Type B pancreatic cell (in vitro differentiated cells): ENCODE data around the gene ANKEF1. TPM values are rescaled to one million over a fixed set of nuclear protein-coding genes. Genes with fewer than 3 reads are reported as not detected.

Experiments used
- DNase-seq: peaks from one replicate; pipeline ENCODE4 v3.0.0; 2021; ENCODE audit warnings: mixed read lengths; ENCODE audit not compliant: unreplicated experiment; ENCODE audit errors: extremely low spot score
- H3K27ac Mint-ChIP-seq: 2 replicates; pipeline ENCODE4 v1.8.0; 2021; ENCODE audit warnings: mild to moderate bottlenecking, mixed read lengths
- H3K27me3 Mint-ChIP-seq: 2 replicates; pipeline ENCODE4 v1.8.0; 2021; ENCODE audit warnings: mixed read lengths
- H3K36me3 Mint-ChIP-seq: 2 replicates; pipeline ENCODE4 v1.8.0; 2021; ENCODE audit warnings: mixed read lengths
- H3K4me1 Mint-ChIP-seq: one replicate; pipeline ENCODE4 v1.8.0; 2021; ENCODE audit warnings: mixed read lengths; ENCODE audit not compliant: unreplicated experiment
- H3K4me3 Mint-ChIP-seq: 2 replicates; pipeline ENCODE4 v1.8.0; 2021; ENCODE audit warnings: mild to moderate bottlenecking, mixed read lengths
- H3K9me3 Mint-ChIP-seq: 2 replicates; pipeline ENCODE4 v1.8.0; 2021; ENCODE audit warnings: mixed read lengths
- total RNA-seq: library from RNA; stranded (reverse); gene quantifications from 2 replicates; pipeline ENCODE4 v1.2.1, GENCODE V29; 2021; ENCODE audit warnings: low replicate concordance
- TF ChIP-seq, protein P1 (sequence below): fragments of 200-600 bp; sonication (generic); conservative IDR thresholded peaks from 2 replicates; pipeline ENCODE4 v1.5.0; 2021; ENCODE audit warnings: antibody characterized with exemption, mild to moderate bottlenecking

ANKEF1 gene
- total RNA-seq, 1 donor from 2014 or later, result 5.9 TPM

- TF ChIP-seq, protein P1, sequence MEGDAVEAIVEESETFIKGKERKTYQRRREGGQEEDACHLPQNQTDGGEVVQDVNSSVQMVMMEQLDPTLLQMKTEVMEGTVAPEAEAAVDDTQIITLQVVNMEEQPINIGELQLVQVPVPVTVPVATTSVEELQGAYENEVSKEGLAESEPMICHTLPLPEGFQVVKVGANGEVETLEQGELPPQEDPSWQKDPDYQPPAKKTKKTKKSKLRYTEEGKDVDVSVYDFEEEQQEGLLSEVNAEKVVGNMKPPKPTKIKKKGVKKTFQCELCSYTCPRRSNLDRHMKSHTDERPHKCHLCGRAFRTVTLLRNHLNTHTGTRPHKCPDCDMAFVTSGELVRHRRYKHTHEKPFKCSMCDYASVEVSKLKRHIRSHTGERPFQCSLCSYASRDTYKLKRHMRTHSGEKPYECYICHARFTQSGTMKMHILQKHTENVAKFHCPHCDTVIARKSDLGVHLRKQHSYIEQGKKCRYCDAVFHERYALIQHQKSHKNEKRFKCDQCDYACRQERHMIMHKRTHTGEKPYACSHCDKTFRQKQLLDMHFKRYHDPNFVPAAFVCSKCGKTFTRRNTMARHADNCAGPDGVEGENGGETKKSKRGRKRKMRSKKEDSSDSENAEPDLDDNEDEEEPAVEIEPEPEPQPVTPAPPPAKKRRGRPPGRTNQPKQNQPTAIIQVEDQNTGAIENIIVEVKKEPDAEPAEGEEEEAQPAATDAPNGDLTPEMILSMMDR, result no peak
- Mint-ChIP-seq H3K4me3 (no peak overlapping the region), H3K4me1 (no peaks in the 10 kb centered on the region), H3K27me3 (no peaks in the 10 kb centered on the region), H3K36me3 (no peaks in the 10 kb centered on the region), H3K9me3 (peaks cover 8% of the 10 kb centered on the region), H3K27ac (no peak overlapping the region)
- DNase-seq, result no peak
Measured at GRCh38 chr20:10065154-10065833, 30.5 kb downstream of the ANKEF1 start.

DNA sequence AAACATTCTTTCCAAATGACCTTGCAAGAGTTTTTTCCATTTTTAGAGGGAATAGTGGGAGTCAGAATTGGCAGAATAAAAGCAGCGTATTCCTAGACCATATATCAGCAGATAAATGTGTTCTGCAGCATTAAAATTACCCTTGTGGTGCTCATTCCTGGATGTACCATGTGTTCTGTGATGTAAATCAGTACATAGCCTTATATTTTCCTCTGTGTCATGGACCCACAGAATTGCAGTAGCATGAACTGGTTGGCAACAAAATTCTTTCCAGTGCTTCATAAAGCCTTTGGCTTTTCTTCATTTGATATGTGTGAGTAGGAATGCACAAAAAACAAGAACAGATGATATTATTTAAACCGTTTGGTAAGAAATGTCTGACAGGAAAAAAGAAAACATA lies 32.5 kb downstream of the ANKEF1 start:
- no peak for DNase-seq
- Mint-ChIP-seq H3K9me3 (peaks cover 8% of the 10 kb centered on the region), H3K4me3 (no peak overlapping the region), H3K27ac (no peak overlapping the region), H3K27me3 (no peaks in the 10 kb centered on the region), H3K36me3 (no peaks in the 10 kb centered on the region), H3K4me1 (no peaks in the 10 kb centered on the region)
- TF ChIP-seq, protein P1, result no peak

DNA sequence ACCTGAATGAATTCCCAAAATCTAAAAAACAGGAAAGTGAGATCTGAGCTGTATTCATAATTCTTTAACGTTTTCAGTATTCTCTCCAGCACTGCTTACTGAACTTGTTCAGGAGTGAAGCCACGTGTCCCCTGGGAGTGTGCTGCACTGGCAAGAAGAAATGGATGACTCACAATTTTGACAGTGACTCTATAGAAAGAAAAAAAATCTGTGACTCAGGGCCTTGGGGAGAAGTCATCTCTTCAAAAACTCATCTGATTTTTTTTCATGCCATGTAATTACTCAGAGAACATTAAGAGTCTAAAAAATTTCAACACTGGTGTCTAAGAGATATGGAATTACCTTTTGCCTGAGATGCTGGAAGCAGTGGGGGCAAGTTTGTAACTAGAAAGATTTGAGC lies 39.7 kb downstream of the ANKEF1 start:
- Mint-ChIP-seq H3K4me1 (peaks cover 13% of the 10 kb centered on the region), H3K27ac (no peak overlapping the region), H3K4me3 (no peak overlapping the region), H3K36me3 (no peaks in the 10 kb centered on the region), H3K27me3 (peaks cover 5% of the 10 kb centered on the region), H3K9me3 (no peaks in the 10 kb centered on the region)
- no peak for DNase-seq
- TF ChIP-seq, protein P1, result no peak

DNA sequence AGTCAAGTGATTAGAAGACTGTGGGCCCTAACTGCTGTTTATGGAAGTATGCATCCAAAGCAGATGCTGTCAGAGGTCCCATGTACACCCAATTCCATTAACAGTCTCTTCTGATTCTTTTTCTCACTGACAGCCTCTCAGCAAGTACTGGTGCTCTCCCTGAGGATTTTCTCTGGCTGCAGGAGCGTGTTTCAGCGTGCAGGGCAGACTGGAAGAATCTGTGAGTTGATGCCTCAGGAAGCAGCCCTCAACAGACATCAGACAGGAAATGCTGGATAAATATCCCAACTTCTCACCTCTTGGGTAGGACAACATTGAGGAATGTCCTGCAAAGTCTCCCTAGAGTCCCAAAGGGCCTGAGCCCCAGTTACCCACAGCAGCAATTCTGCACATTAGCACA lies 40.8 kb downstream of the ANKEF1 start:
- Mint-ChIP-seq H3K27me3 (peaks cover 5% of the 10 kb centered on the region), H3K36me3 (no peaks in the 10 kb centered on the region), H3K27ac (no peak overlapping the region), H3K4me1 (peaks cover 13% of the 10 kb centered on the region), H3K4me3 (no peak overlapping the region), H3K9me3 (no peaks in the 10 kb centered on the region)
- TF ChIP-seq, protein P1, result no peak
- DNase-seq, result no peak

DNA sequence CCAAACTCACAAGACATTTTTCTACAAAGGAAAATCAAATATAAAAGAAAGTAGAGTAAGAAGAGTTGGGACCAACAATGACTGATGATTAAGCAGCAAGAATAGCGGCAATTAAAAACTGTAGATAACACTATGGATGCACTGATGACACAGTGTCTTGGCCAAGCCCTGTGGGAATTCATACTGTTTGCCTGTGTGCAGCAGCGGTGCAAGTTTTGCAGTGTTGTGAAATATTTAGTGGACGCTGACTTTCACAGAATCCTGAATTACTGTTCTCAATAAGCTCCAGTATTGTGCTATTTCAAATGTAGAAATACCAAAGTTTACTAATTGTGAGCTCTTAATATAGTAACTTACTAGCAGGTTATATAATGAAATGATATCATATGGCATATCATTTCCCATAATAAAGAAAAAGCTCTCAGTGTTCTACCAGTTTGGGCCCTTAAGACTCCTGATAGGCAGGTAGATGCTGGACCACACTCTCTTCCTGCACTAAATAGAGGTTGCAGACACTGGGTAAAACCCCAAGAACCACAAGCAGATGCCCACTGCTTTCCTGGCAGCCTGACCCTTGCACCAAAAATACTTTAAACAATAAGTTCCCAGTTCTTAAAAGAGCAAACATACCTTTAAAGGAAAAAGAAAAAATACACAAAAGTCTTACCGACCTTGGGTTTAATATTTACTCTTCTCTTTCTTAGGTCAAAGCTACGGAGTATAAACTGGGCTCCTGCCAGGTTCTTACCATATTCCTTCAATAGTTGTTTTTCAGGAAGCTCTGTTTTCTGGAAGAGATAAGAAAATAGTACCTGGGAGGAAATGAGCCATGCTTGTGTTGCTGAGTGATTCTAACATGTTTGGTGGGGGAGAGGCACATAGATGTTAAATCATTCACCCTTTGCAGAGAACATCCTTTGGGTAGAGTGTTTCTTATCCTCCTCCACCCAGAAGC lies 41.6 kb downstream of the ANKEF1 start:
- no peaks in the 10 kb centered on the region for H3K9me3 Mint-ChIP-seq
- TF ChIP-seq, protein P1, result no peak
- H3K36me3 Mint-ChIP-seq, result no peaks in the 10 kb centered on the region
- peaks cover 13% of the 10 kb centered on the region for H3K4me1 Mint-ChIP-seq
- no peak overlapping the region for H3K27ac Mint-ChIP-seq
- peaks cover 5% of the 10 kb centered on the region for H3K27me3 Mint-ChIP-seq
- H3K4me3 Mint-ChIP-seq, result no peak overlapping the region
- DNase-seq, result no peak
